ENCODE measurements around the gene GNG12.
A peak's percentile ranks its signal among the peaks of the same experiment; 100 is the strongest.

Gene GNG12

DNA sequence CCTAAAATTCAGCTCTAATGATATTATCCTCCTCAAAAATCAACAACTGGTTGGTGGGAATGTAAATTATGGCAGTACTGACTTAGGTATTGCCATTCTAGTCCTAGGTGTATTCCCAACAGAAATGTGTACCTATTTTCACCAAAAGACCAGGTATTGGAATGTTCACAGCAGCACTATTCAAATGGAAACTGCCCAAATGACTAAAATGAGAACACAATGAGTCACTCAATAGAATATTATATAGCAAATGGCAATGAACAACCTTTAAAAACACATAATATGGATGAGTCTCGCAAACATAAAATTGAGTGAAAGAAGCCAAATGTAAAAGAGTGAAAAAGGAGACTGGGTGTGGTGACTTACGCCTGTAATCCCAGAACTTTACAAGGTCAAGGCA lies 103.4 kb downstream of the GNG12 start:
- no peaks in the 10 kb centered on the region for H3K36me3 ChIP-seq

DNA sequence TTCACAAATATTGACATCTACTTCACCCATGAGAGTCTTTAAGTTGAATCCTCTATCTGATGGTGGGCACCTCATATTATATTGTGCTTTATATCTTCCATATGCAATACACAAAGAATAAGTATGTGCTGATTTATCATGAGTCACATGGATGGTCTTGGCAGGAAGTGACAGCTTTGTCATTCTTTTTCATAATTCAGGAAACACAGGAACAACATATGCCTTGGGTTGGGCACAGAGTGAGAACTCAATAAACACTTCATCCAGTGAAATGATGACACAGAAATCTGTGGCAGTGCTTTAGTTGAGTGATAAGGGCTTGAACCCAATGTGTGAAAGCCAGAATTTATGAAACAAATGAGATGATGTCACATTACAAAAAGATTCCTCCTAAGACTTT lies 107.0 kb downstream of the GNG12 start:
- Histone ChIP-seq H3K9me3 (no peaks in the 10 kb centered on the region), H3K4me1 (peaks cover 9% of the 10 kb centered on the region; the same call in 1 of the 2 replicates), H3K4me2 (no peak overlapping the region), H3K27ac (no peak overlapping the region), H3K27me3 (no peaks in the 10 kb centered on the region), H3K9ac (no peak overlapping the region), H4K20me1 (no peaks in the 10 kb centered on the region), H3K36me3 (no peaks in the 10 kb centered on the region), H3K4me3 (no peak overlapping the region)
- TF ChIP-seq Cebpa-rat (IDR thresholded peaks at IDR 0.05) = no peak

More for the DNA sequence above, 103.4 kb downstream of the GNG12 start:
- H3K9ac ChIP-seq = no peak overlapping the region
- no peaks in the 10 kb centered on the region for H3K27me3 ChIP-seq
- no peak overlapping the region for H3K4me2 ChIP-seq
- peaks cover 37% of the 10 kb centered on the region for H3K4me1 ChIP-seq
- no peak for TF ChIP-seq Cebpa-rat (IDR thresholded peaks at IDR 0.05)
- no peaks in the 10 kb centered on the region for H3K9me3 ChIP-seq
- no peak overlapping the region for H3K4me3 ChIP-seq
- H3K27ac ChIP-seq = no peak overlapping the region
- H4K20me1 ChIP-seq = no peaks in the 10 kb centered on the region

DNA sequence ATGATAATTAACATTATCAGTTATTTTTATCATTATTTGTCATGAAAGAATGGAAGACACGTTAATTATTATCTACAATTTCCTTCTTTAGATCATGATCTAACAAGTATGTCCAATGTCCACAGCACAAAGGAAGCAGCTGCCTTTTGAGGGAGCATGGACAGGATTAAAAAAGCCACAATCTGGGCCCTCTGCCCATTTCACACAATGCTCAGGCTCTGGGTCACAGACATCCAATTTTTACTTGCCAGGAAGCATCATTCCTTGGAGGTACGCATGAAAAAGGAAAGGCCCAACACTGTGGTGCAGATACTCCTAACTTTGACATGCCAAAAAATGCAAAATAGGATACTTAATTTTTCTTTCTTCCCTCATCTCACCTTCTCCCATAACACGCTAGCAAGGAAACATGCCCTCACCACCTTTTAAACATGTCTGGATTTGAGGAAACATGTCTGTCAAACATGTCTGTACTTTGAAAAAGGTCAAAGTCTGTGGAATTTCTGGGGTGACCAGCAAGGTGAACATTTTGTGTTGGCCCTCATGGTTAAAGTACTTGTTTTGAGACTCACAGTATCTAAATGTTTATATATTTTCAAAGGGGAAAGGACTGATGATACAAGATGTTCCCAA lies 108.2 kb downstream of the GNG12 start:
- H3K9me3 ChIP-seq = no peaks in the 10 kb centered on the region
- no peak overlapping the region for H3K4me3 ChIP-seq
- peaks cover 12% of the 10 kb centered on the region for H3K4me1 ChIP-seq
- H3K27me3 ChIP-seq = no peaks in the 10 kb centered on the region
- H3K9ac ChIP-seq = no peak overlapping the region
- TF ChIP-seq Cebpa-rat (IDR thresholded peaks at IDR 0.05) = no peak
- H3K27ac ChIP-seq = no peak overlapping the region
- H3K36me3 ChIP-seq = no peaks in the 10 kb centered on the region
- no peak overlapping the region for H3K4me2 ChIP-seq
- H4K20me1 ChIP-seq = no peaks in the 10 kb centered on the region

DNA sequence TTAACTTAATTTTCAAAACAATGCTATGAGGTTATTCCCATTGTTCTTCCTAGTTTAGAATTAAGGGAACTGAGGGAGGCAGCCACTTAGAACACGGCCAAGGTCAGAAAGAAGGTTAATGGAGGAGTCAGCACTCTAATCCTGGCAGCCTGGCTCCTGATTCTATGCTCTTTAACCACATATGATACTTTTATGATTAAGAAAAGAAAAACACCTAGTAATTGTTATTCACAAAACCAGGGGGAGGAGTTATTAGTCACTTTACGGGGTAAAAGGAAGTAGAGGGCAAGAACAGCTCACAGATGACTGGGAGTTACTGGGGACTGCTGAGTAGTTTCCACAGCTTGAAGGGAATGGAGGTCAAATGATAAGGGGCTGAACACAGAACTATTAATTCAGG lies 109.6 kb downstream of the GNG12 start:
- Histone ChIP-seq H3K4me1 (peaks cover 15% of the 10 kb centered on the region), H3K27me3 (no peaks in the 10 kb centered on the region), H3K27ac (no peak overlapping the region), H3K4me2 (no peak overlapping the region), H3K4me3 (no peak overlapping the region), H4K20me1 (no peaks in the 10 kb centered on the region), H3K36me3 (no peaks in the 10 kb centered on the region), H3K9me3 (no peaks in the 10 kb centered on the region), H3K9ac (no peak overlapping the region)
- no peak for TF ChIP-seq Cebpa-rat (IDR thresholded peaks at IDR 0.05)

DNA sequence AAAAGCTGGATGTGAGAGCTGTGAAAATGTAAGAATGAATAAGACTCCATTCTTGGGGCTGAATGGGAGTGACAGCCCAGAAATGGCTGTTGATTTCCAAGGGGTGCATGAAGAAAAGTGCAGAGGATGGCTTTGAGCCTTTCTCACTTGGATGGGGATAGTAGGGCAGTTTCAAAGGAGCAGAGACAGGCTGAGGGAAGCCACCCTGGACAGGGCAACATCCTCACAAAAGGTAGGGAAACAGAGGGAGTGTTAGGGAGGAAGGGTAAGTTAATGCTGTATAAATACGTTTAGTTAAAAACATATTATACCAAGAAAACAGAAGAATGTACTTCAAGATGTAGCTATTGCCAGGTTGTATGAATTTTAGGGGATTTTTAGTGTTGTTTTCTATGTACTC lies 110.1 kb downstream of the GNG12 start:
- Histone ChIP-seq H3K9ac (no peak overlapping the region), H3K4me1 (peaks cover 10% of the 10 kb centered on the region)

DNA sequence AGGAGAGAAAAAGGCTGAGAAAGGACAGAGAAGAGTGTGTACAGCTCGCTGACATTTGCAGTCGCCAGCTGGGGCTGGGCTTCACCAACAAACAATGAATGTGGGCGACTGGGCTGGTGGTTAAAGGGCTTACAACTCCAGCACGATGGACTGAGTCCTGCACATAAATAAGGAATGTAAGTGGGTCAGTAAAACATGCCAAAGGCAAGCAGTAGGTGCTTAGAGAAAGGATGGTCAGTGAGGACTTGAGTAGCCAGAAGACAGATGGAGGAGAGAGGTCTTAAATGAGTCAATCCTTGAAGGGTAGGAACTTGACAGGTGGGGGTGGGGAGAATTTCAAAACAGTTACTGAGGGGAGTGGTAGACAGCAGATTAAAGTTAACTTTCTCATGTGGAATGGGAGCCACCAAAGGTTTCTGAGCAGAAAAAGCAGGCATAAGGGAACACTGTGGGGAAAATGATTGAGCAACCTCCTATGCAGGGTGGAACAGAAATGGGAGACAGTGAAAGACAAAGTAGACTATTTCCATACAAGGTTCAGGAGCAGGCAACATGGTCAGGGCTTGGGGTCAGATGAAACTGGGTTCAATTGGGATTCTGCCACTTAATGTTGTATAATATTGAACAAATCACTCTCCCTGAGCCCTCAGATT lies 110.8 kb downstream of the GNG12 start:
- Histone ChIP-seq H3K27ac (no peak overlapping the region), H3K4me1 (peaks cover 8% of the 10 kb centered on the region), H3K4me3 (no peak overlapping the region), H4K20me1 (no peaks in the 10 kb centered on the region), H3K4me2 (no peak overlapping the region), H3K36me3 (no peaks in the 10 kb centered on the region), H3K9ac (no peak overlapping the region), H3K27me3 (no peaks in the 10 kb centered on the region), H3K9me3 (no peaks in the 10 kb centered on the region)
- TF ChIP-seq Cebpa-rat (IDR thresholded peaks at IDR 0.05) = no peak

More for the DNA sequence above, 110.1 kb downstream of the GNG12 start:
- Histone ChIP-seq H3K27ac (no peak overlapping the region), H3K36me3 (no peaks in the 10 kb centered on the region), H4K20me1 (no peaks in the 10 kb centered on the region), H3K9me3 (no peaks in the 10 kb centered on the region), H3K27me3 (no peaks in the 10 kb centered on the region), H3K4me3 (no peak overlapping the region), H3K4me2 (no peak overlapping the region)
- no peak for TF ChIP-seq Cebpa-rat (IDR thresholded peaks at IDR 0.05)

DNA sequence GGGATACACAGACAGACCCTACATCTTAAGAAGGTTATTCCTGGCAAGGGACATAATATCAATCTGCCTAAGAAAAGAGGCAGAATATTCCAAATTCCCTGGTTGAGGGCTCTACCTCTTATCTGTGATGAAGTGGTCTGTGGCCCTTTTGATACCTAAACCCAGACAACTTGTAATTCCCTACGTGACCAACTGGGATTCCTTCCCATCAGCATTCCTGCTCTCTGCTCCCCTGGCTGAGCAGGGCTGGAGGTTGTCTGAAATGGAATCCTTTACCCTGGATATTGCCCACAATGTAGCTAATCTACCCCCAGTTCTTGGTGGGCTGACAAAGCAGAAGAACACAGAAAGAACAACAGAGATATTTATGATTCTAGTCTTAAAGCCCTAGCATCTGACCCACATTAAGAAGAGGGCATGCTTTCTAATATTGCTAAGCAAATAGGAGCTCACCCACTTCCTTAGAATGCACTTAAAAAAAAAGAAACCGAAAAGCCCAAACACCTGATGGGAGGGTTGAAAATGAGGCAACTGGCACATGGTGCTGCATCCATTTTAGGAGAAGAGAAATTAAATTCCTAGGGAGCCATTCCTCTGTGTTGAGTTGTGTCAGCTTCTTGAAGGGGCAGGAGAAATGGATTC lies 111.5 kb downstream of the GNG12 start:
- H3K4me2 ChIP-seq = no peak overlapping the region
- H3K9ac ChIP-seq = no peak overlapping the region
- H3K4me1 ChIP-seq = peaks cover 8% of the 10 kb centered on the region
- no peaks in the 10 kb centered on the region for H3K27me3 ChIP-seq
- H3K4me3 ChIP-seq = no peak overlapping the region
- H3K9me3 ChIP-seq = no peaks in the 10 kb centered on the region
- no peaks in the 10 kb centered on the region for H3K36me3 ChIP-seq
- no peak for TF ChIP-seq Cebpa-rat (IDR thresholded peaks at IDR 0.05)
- H3K27ac ChIP-seq = no peak overlapping the region
- H4K20me1 ChIP-seq = no peaks in the 10 kb centered on the region

DNA sequence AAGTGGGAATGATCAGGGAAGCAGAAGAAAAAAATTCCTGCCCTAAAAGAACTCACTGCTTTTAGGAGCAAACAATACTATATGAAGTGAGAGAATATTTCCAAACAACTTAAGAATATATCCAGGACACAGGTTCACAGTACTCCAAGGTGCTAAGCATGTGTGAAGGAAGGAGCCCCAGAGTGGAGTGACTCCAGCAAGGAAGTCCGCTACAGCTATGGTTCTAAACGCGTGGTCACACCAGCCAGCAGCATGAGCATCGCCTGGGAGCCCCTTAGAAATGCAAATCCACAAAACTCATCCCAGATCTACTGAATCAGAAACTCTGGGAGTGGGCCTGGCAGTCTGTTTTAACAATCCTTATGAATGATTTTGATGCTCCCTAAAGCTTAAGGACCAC lies 112.2 kb downstream of the GNG12 start:
- Histone ChIP-seq H4K20me1 (no peaks in the 10 kb centered on the region), H3K4me1 (peaks cover 8% of the 10 kb centered on the region), H3K4me3 (no peak overlapping the region), H3K27ac (no peak overlapping the region), H3K9ac (no peak overlapping the region), H3K27me3 (no peaks in the 10 kb centered on the region), H3K4me2 (no peak overlapping the region), H3K9me3 (no peaks in the 10 kb centered on the region), H3K36me3 (no peaks in the 10 kb centered on the region)
- TF ChIP-seq Cebpa-rat (IDR thresholded peaks at IDR 0.05) = no peak

DNA sequence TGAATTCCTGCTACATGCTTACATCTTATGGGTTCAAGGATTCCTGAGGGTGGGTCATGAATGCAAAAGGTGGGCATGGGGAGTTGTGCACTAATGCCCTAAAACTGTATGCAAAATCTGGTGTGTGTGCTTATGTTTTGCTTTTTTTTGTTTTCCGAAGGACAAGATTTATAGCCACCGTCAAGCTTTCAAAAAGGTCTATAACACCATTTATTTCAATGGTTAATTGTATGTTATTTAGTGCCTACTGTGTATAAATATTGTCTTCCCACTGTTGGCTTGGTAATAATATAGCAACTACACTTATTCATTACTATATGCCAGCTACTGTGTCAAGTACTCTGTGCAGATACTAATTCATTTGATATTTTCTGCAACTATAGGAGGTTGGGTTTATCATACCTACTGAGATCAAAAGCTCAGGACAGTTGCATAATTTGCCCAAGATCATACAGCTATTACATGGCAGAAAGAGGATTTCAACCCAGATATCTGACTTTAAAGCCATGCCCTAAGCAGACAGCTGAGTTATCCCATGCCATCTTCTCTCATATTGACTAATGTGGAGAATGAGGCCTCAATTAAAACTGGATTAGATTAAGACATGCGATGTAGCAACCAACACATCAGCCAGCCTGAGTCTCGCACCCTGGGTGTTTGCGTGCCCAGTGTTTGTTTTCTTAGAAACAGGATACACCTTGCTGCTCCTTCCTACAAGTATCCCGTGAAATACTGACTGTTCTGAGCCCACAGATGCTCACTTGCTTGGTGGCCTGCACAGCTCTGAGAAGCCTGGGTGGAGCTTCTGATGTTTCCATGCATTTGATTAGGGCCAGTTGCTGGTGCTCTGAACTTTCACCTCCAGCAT lies 113.7 kb downstream of the GNG12 start:
- no peaks in the 10 kb centered on the region for H3K9me3 ChIP-seq
- H3K27ac ChIP-seq = no peak overlapping the region
- H3K36me3 ChIP-seq = no peaks in the 10 kb centered on the region
- peaks cover 8% of the 10 kb centered on the region for H3K4me1 ChIP-seq
- TF ChIP-seq Cebpa-rat (IDR thresholded peaks at IDR 0.05) = no peak
- H3K4me2 ChIP-seq = peak overlapping the region; percentile 22; the same call in 1 of the 2 replicates
- H3K27me3 ChIP-seq = no peaks in the 10 kb centered on the region
- no peak overlapping the region for H3K9ac ChIP-seq
- no peak overlapping the region for H3K4me3 ChIP-seq
- H4K20me1 ChIP-seq = no peaks in the 10 kb centered on the region

Data from BLaER1 (cell line).